Fibroblast of skin of left quadriceps (primary cell): ENCODE data around the gene SIPA1.
"Not testable (repeated sequence)": the region's sequence is repeated elsewhere in the genome, so short reads cannot be mapped to it uniquely, and the experiment has no call there.

Source experiments
- DNase-seq, 2 experiments: peaks; one replicate each; pipeline ENCODE4 v3.0.0-alpha.2; 2013; ENCODE audit warnings: low read depth in 2 of 2

Gene SIPA1

DNA sequence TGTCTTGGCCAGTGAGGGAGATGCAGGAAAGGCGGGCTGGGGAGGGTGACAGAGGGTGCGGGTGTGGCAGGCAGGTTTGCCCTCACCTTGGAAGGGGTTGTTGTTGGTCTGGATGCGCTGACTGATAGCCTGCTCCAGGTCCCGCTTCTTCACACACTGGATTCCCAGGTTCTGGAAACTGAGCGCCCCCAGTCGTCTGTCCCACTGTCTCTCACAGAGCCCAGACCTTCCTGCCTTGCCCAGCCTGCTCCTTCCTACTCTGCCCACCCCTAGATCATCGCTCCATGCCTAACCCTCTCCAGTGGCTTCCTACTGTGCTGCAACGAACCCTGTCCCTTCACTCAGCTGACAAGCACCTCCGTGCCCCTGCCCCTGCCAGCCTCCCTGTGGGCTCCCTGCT lies 22.1 kb downstream of the SIPA1 start:
- DNase-seq: no peak

DNA sequence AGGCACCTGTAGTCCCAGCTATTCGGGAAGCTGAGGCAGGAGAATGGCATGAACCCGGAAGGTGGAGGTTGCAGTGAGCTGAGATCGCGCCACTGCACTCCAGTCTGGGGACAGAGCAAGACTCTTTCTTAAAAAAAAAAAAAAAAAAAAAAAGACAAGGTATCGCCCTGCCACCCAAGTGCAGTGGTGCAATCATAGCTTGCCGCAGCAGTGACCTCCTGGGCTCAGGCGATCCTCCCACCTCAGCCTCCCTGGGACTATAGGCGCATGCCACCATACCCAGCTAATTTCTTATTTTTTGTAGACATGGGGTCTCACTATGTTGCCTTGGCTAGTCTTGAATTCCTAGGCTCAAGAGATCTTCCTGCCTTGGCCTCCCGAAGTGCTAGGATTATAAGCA lies 23.0 kb downstream of the SIPA1 start:
- not testable (repeated sequence) for DNase-seq

DNA sequence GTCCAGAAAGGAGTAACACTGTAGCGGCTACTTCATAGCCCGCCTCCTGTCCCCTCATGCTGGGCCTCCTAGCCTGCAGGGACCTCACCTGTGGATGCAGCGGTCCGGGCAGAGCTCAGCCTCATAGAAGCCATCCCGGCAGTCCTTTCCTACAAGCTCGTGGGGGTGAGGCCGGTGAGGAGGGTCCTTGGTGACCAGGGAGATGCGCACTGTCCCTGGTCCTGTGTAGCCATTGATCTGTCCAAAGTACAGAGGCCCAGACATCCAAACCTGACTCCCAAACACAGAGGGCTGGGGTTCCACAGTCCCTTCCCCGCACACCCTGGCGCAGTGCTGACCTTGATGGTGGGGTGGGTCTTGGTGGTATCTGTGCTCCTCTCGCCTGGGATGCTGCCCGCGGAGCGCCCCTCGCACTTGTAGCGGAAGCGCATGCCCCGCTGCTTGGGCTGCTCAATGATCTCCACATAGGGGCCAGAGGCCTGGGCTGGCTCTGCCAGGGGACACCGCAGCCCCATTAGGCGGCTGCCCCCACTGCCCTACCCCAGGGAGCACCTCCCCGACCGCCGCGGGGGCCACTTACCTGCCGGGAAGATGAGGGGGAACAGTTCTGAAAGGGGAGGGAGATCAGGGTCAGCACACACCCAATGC lies 23.8 kb downstream of the SIPA1 start:
- DNase-seq: no peak

DNA sequence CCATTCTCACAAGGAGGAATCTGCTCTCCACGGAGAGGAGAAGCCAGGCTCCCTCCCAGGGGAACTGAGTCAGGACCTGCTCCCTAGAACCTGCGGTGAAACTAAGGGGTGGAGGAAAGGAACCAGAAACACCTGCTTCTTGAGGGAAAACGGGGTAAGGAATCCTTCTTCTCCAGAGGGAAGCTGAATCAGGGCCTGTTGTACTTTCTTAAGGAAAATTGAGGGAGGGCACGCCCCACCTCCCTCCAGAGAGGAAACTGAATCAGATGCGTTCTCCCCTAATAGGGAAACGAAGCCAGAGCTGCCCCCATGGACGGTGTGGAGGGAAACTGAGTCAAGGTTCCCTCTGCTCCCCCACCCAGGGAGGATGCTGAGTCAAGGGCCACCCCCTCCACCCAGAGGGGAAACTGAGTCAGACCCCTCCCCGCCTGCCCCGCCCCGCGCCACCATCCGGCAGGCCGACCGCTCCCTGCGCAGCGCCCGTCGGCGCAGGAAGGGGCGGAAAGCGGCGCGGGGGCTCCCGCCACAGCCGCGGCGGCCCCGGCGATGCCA lies 24.4 kb downstream of the SIPA1 start:
- no peak for DNase-seq

DNA sequence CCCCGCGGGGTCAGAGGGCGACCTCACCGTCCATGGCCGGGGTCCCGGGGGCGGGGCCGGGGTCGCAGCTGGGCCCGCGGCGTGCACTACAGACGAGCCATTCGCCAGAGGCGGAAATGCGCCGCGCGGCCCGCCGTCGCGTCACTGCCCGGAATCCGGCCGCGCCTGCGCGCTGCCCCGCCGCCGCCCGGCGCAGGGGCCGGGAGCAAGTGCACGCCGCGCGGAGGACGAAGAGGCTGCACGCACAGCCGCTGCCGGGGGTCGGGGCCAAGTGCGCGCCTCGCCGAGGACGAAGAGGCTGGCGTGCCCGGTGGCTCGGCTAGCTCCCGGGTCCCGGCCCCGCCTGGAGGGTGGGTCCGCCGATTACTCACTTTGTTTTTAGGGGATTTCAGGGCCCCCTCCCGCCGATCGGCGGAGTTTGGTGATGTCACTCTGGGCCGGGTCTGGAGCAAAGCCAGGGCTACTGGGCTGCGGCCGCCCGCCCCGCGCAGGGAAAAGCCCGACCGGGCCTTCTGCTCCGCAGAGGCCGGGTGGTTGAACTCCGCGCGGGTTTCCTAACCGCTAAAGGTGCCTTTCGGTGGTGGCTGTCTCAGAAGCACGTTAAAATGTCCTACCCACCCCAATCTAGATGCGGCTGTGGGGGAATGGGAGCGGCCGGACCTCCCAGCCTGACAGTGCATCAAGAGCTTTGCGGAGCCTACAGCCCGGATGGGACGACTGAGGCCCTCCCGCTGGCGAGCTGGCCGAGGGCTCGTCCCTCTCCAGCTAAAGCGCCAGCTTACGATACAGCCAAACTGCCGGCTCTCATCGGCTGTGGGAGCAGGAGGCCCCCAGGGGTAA lies 25.1 kb downstream of the SIPA1 start, which contains the start of gene RELA:
RELA (minus strand) TSS at position 118 of the 840 bp plus-strand sequence; CDS start at position 34, 84 bp downstream.
- peak; percentile 94 to 95 for DNase-seq

DNA sequence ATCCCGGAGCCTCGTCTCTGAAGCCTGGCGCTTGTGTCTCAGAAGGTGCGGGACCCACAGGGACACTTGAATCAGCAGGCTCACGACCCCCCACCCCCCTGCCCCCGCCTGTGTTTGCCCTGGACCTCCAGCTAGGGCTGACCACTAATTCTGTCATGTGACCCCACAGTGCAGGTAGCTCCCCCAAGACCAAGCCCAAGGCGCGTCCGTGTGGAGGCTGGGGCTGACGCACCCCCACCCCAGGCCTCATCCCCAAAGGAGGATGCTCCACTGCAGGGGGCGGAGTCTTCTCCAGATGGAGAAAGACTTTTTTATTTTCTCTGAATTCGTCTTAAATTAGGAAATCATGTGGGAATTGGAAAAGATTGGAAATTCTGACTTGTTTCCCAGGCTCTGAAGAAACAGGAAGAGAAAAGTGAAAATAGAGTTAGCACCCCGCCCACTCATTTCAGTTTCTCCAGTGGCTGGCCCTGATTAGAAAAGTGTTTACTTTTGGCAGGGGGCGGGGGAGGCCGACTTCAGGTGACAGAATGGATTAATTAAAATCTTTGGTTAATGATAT lies 25.8 kb downstream of the SIPA1 start:
- peak; percentile 56 to 64 for DNase-seq

DNA sequence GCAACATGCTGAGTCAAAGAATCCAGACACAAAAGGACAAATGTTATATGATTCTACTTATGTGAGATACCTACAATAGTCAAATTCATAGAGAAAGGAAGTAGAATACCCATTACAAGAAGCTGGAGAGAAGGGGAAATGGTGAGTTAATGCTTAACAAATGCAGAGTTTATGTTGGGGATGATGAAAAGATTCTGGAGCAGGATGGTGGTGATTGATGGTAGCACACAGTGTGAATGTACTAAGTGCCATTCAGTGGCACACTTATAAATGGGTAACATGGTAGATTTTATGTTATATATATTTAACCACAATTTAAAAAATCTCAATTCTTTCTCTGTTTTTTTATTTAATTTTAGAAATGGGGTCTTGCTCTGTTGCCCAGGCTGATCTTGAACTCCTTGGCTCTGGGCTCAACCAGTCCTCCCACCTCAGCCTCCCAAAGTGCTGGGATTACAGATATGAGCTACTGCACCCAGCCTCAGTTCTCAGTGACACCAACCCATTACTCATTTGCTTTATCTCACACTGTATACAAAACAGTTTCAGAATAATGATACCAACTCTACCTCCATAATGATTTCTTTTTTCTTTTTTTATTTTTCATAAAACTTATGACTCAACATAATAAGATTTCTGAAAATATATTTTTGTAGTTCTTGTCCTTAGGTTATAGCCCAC lies 34.4 kb downstream of the SIPA1 start:
- no peak for DNase-seq

DNA sequence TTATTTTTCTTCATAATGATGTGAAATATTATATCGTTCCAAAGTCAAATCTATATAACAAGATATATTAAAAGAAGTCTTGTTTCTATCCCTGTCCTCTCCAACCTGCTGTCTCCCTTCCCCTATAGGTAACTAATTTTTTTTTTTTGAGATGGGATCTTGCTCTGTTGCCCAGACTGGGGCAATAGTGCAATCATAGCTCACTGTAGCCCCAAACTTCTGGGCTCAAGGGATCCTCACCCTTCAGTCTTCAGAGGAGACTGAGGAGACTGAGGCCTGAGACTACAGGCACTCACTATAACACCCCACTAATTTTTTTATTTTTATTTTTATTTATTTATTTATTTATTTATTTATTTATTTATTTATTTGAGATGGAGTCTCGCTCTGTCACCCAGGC lies 35.1 kb downstream of the SIPA1 start:
- DNase-seq: no peak

DNA sequence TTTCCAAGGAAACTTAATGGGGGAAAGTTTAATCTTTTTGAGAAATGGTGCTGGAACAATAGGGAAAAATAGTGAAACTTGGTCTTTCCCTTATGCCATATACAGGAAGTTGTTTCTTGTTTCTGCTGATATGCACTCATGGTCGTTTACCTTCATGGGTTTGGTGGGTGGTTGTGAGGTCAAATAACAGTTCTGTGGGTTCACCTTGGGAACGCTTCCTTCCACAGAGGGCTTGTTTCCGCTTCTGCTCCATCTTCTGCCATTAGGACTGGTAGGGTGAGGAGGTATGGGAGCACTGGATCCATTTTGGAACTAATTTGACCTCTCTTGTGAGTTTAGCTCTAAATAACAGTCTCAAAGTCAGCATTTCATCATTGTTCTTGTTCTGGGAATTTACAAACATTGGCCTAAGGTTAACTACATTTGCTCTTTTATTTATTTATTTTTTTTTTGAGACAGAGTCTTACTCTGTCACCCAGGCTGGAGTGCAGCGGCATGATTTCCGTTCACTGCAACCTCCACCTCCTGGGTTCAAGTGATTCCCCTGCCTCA lies 42.4 kb downstream of the SIPA1 start:
- no peak for DNase-seq

DNA sequence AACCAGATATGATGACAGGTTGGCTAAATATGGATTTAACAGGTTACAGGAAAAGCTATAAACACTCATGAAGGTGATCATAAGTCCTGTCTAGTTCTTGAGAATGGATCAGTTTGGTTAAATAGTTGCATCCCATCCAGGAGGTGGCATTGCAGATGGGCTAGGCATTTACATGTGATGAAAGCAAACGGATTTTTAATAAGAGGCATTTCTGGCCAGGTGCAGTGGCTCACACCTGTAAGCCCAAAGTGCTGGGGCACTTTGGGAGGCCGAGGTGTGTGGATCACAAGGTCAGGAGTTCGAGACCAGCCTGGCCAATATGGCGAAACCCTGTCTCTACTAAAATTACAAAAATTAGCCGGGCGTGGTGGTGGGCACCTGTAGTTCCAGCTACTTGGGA lies 45.6 kb downstream of the SIPA1 start:
- not testable (repeated sequence) for DNase-seq

DNA sequence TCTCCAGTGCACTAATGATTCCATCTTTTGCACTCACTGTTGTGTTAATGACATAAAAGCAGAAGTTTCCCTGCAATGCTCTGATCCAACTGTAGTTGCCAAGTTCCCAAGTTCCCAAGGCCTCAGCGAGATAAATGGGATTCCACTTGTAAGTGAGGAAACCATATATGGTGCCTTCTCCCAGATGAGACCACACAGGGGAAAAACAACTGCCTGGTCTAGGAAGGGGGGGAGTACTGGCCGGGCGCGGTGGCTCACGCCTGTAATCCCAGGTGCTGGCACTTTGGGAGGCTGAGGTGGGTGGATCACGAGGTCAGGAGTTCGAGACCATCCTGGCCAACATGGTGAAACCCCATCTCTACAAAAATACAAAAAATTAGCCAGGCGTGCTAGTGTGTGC lies 48.1 kb downstream of the SIPA1 start:
- no peak for DNase-seq

DNA sequence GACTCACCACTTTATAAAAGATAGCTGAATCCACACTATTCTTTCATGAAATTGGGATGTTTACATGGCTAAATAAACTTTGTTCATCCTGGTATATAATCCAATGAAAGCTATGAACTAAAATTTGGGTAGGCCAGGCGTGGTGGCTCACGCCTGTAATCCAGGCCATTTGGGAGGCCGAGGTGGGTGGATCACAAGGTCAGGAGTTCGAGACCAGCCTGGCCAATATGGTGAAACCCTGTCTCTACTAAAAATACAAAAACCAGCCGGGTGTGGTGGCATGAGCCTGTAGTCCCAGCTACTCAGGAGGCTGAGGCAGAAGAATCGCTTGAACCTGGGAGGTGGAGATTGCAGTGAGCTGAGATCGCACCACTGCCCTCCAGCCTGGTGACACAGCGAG lies 53.9 kb downstream of the SIPA1 start:
- not testable (repeated sequence) for DNase-seq

DNA sequence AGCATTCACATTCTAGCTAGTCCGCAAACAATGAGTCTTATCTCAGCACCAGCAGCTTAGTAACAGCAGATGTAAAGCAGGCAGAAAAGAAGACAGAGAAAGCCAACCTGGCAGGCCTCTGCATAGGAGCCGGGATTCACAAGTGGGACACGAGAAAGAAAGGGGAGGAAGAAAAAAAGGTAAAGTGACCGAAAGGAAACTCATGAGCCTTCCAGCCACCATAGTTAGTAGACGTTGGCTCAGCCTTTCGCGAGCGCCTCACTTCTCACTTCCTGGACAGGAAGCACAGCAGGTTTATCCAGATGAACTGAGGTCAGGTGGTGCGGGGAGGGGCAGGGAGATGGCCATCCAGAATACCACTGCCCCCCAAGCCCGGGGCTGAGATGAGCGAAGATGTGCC lies 54.5 kb downstream of the SIPA1 start:
- DNase-seq: no peak

DNA sequence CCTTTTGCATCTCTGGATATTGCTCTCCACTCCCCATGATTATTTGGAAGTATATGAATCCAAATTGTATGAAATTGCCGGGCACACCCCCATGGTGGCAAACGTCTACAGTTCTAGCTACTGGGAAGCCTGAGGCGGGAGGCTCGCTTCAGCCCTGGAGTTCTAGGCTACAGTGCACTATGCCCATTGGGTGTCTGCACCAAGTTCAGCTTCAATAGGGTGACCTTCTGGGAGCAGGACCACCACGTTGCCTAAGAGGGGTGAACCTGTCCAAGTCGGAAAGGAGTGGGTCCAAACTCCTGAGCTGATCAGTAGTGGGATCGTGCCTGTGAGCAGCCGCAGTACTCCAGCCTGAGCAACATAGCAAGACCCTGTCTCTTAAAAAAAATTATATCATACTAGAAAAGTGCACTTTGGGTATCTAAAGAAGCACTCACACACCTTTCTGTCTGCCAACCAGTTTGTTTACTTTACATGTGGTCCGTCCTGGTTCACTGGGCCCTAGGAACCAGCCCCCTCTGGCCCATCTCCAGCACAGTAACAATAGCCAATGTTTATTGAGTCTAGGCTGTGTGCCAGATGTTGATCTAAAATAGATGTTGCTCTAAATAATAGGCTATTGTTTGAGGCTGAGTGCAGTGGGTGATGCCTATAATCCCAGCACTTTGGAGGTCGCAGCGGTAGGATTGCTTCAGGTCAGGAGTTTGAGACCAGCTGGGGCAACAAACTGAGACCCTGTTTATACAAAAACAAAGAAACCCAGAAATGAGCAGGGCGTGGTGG lies 57.7 kb downstream of the SIPA1 start:
- no peak for DNase-seq

DNA sequence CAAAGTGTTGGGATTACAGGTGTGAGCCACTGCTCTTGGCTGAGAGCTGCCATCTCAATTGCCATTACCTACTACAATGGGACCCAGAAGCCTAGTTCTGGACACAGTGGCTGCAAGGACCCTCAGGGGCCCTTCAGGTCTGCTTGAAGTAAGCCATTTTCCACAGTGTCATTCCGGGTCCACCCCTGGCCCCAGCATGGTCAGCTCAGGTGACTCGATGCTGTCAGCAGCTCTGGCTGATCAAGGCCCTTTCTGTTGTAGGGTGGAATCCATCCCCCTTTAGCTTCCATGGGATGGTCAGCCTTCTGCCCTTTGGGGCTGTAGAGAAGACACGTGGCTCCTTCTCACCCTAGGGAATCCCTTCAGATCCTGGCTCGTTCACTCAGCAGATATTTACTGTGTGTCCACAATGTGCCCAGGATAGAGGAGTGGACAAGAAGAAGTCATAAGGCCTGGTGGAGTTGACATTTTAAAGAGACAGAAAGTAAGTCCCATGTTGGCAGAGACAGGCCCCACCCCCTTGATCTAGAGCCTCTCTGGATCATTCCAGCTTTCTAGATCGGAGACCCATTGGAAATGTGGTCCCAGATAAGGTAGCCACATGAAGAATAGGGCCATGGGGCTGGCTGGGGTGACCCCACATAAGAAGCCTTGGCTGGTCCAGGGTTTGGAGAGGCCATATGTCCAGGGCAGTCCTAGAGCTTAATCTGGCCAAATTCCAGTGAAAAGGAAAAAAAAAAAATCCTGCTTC lies 59.1 kb downstream of the SIPA1 start:
- DNase-seq: no peak

DNA sequence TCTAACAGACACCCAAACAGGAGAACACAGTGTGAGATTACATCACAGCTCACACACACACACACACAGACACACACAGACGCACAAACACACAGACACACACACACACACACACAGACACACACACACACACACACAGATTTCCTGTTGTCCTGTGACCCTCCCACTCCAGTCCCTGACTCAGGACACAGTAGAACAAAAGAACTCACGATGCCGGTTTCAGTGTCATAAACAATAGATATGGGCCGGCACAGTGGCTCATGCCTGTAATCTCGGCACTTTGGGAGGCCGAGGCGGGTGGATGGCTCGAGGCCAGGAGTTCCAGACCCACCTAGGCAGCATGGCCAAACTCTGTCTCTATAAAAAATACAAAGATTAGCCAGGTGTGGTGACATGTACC lies 60.3 kb downstream of the SIPA1 start:
- no peak for DNase-seq

DNA sequence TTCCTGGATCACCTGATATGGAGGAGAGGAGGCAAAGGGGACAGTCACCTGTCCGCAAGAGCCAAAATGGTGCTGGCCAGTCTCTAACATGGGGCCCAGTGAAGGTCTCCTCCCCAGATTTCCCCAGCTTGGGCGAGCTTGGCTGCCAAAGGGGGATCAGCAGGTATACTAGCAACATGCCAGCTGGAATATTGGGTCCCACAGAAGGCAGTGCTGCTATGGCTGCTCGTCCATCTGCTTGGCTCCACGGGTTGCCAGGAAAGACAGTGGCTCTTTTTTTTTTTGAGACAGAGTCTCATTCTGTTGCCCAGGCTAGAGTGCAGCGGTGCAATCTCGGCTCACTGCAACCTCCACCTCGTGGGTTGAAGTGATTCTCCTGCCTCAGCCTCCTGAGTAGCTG lies 61.4 kb downstream of the SIPA1 start:
- DNase-seq: no peak

DNA sequence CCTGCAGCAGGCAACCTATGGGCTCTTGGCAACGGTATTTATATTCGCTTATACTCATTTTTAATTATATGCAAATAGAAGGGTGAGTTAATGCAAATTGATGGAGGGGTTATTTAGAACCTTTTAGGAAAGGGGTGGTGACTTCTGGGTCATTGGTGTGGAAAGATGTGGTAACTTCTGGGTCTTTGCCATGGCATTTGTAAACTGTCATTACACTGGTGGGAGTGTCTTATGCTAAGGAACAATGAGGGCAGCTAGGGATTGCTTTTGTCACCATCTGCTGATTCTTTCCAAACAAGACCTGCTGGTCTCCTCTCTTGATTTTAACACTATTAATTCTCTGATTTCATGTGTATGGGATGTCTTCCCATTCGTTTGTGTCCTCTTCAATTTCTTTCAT lies 62.5 kb downstream of the SIPA1 start:
- no peak for DNase-seq
